Measurements from ENCODE around the gene MARK3.

MARK3 gene

GRCh38 chr14:103384450-103385151 is 614 bp upstream of the MARK3 start:
- peaks cover 30% of the 10 kb centered on the region for H4K20me1 ChIP-seq (ENCODE audit: insufficient read depth, low read length)
- no peak for ATAC-seq (ENCODE audit: insufficient read depth, low read depth)
- H3K79me2 ChIP-seq (ENCODE audit: insufficient read depth, low read length) = peaks cover 51% of the 10 kb centered on the region
- DNase-seq = no peak
- H3K4me2 ChIP-seq (ENCODE audit: insufficient read depth, low read length) = peak overlapping the region; percentile 96
- H3K27ac ChIP-seq (ENCODE audit: low read length) = peak overlapping the region; percentile 65
- H3K27me3 ChIP-seq (ENCODE audit: insufficient read depth, low read length, poor library complexity) = peaks cover 17% of the 10 kb centered on the region
- H3K36me3 ChIP-seq (ENCODE audit: insufficient read depth, low read length) = no peaks in the 10 kb centered on the region; the same call in 1 of the 2 replicates
- H3K4me1 ChIP-seq (ENCODE audit: insufficient read depth, low read length) = peaks cover 35% of the 10 kb centered on the region
- peak overlapping the region; percentile 90 to 99 for H3K4me3 ChIP-seq (ENCODE audit: low read depth in 1 of 2, low read length in 2 of 2)
- peak overlapping the region; percentile 97 for H2AFZ ChIP-seq (ENCODE audit: low read depth, low read length)
- H3K9ac ChIP-seq (ENCODE audit: low read depth, low read length) = peak overlapping the region; percentile 93
- no peaks in the 10 kb centered on the region for H3K9me3 ChIP-seq (ENCODE audit: insufficient read depth, low read length, severe bottlenecking)
- TF ChIP-seq EZH2 (IDR thresholded peaks at IDR 0.05; ENCODE audit: borderline replicate concordance, low read depth, low read length, severe bottlenecking) = no peak
- TF ChIP-seq, protein P1, sequence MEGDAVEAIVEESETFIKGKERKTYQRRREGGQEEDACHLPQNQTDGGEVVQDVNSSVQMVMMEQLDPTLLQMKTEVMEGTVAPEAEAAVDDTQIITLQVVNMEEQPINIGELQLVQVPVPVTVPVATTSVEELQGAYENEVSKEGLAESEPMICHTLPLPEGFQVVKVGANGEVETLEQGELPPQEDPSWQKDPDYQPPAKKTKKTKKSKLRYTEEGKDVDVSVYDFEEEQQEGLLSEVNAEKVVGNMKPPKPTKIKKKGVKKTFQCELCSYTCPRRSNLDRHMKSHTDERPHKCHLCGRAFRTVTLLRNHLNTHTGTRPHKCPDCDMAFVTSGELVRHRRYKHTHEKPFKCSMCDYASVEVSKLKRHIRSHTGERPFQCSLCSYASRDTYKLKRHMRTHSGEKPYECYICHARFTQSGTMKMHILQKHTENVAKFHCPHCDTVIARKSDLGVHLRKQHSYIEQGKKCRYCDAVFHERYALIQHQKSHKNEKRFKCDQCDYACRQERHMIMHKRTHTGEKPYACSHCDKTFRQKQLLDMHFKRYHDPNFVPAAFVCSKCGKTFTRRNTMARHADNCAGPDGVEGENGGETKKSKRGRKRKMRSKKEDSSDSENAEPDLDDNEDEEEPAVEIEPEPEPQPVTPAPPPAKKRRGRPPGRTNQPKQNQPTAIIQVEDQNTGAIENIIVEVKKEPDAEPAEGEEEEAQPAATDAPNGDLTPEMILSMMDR (IDR thresholded peaks at IDR 0.05; ENCODE audit: borderline replicate concordance, extremely low read depth, low read length, poor library complexity, severe bottlenecking) = no peak

GRCh38 chr14:103385929-103386712 is 906 bp downstream of the MARK3 start:
- Histone ChIP-seq H3K79me2 (ENCODE audit: insufficient read depth, low read length) (peaks cover 65% of the 10 kb centered on the region), H3K36me3 (ENCODE audit: insufficient read depth, low read length) (no peaks in the 10 kb centered on the region; the same call in 1 of the 2 replicates), H3K4me2 (ENCODE audit: insufficient read depth, low read length) (peak overlapping the region; percentile 96), H3K9ac (ENCODE audit: low read depth, low read length) (peak overlapping the region; percentile 93), H2AFZ (ENCODE audit: low read depth, low read length) (peak overlapping the region; percentile 91), H4K20me1 (ENCODE audit: insufficient read depth, low read length) (peaks cover 37% of the 10 kb centered on the region), H3K27me3 (ENCODE audit: insufficient read depth, low read length, poor library complexity) (peaks cover 12% of the 10 kb centered on the region), H3K4me1 (ENCODE audit: insufficient read depth, low read length) (peaks cover 38% of the 10 kb centered on the region), H3K9me3 (ENCODE audit: insufficient read depth, low read length, severe bottlenecking) (no peaks in the 10 kb centered on the region), H3K4me3 (ENCODE audit: low read depth in 1 of 2, low read length in 2 of 2) (peak overlapping the region; percentile 90 to 99), H3K27ac (ENCODE audit: low read length) (peak overlapping the region; percentile 88)
- TF ChIP-seq, protein P1 (IDR thresholded peaks at IDR 0.05; ENCODE audit: borderline replicate concordance, extremely low read depth, low read length, poor library complexity, severe bottlenecking) = no peak
- TF ChIP-seq EZH2 (IDR thresholded peaks at IDR 0.05; ENCODE audit: borderline replicate concordance, low read depth, low read length, severe bottlenecking) = no peak
- peak; percentile 10; the same call in 1 of the 3 replicates for ATAC-seq (ENCODE audit: insufficient read depth, low read depth)
- DNase-seq = peak; percentile 44

GRCh38 chr14:103386713-103387329 is 1.6 kb downstream of the MARK3 start:
- Histone ChIP-seq H3K4me3 (ENCODE audit: low read depth in 1 of 2, low read length in 2 of 2) (peak overlapping the region; percentile 90 to 99), H3K79me2 (ENCODE audit: insufficient read depth, low read length) (peaks cover 71% of the 10 kb centered on the region), H3K27me3 (ENCODE audit: insufficient read depth, low read length, poor library complexity) (peaks cover 6% of the 10 kb centered on the region), H4K20me1 (ENCODE audit: insufficient read depth, low read length) (peaks cover 39% of the 10 kb centered on the region), H3K4me1 (ENCODE audit: insufficient read depth, low read length) (peaks cover 40% of the 10 kb centered on the region), H2AFZ (ENCODE audit: low read depth, low read length) (no peak overlapping the region), H3K9ac (ENCODE audit: low read depth, low read length) (peak overlapping the region; percentile 93), H3K27ac (ENCODE audit: low read length) (peak overlapping the region; percentile 88), H3K4me2 (ENCODE audit: insufficient read depth, low read length) (peak overlapping the region; percentile 96), H3K9me3 (ENCODE audit: insufficient read depth, low read length, severe bottlenecking) (no peaks in the 10 kb centered on the region), H3K36me3 (ENCODE audit: insufficient read depth, low read length) (no peaks in the 10 kb centered on the region; the same call in 1 of the 2 replicates)
- DNase-seq (no peak), ATAC-seq (ENCODE audit: insufficient read depth, low read depth) (no peak)
- TF ChIP-seq, protein P1 (IDR thresholded peaks at IDR 0.05; ENCODE audit: borderline replicate concordance, extremely low read depth, low read length, poor library complexity, severe bottlenecking) = no peak
- no peak for TF ChIP-seq EZH2 (IDR thresholded peaks at IDR 0.05; ENCODE audit: borderline replicate concordance, low read depth, low read length, severe bottlenecking)

Measured in DND-41 (cell line).